Measurements from ENCODE around the gene NUDT5.

DNA sequence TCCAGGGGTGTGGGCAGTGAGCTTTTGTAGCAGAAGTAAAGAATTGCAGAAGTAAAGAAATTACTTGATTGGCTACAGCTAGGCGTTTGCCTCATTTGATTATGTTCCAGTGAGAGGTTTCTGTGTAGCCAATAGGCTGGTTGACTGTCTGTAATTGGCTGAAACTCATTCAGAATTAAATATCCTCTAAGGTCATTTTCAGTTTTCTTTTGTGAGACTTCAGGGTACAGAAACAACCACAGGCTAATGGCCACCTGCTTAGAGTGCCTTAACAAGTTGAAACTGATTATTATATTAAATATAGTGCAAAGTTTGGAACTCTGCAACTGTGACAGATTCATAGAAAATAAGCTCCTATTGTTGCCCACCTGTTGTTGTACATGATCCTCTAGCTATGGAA is 55.7 kb downstream of the NUDT5 start:
- TF ChIP-seq RAD21 (conservative IDR thresholded peaks at IDR 0.05) (no peak), CTCF (IDR thresholded peaks at IDR 0.05; ENCODE audit: poor library complexity, severe bottlenecking) (no peak), POLR2AphosphoS5 (IDR thresholded peaks at IDR 0.05) (no peak), EZH2 (IDR thresholded peaks at IDR 0.05; ENCODE audit: borderline replicate concordance, insufficient read depth, low read length, poor library complexity, severe bottlenecking) (no peak)
